Large intestine (tissue), 3 donors: ENCODE measurements around the gene H19. TPM values are rescaled to one million over a fixed set of nuclear protein-coding genes. Genes with fewer than 3 reads are reported as not detected.

ENCODE experiments used
- DNase-seq, 2 donors: peaks; one replicate each; pipeline versions ENCODE4 v3.0.0 to v3.0.0-alpha.2; 2013
- H3K27ac ChIP-seq: one replicate; pipeline ENCODE4 v1.5.1; 2013; ENCODE audit warnings: low read length
- H3K27me3 ChIP-seq: 2 replicates; pipeline ENCODE4 v1.6.1; 2013; ENCODE audit warnings: low read length; ENCODE audit not compliant: control insufficient read depth, insufficient read depth
- H3K36me3 ChIP-seq: 2 replicates; pipeline ENCODE4 v1.6.1; 2013; ENCODE audit warnings: low read length; ENCODE audit not compliant: control insufficient read depth, insufficient read depth
- H3K4me1 ChIP-seq: one replicate; pipeline ENCODE4 v1.6.1; 2013; ENCODE audit warnings: low read length; ENCODE audit not compliant: control insufficient read depth, insufficient read depth
- H3K4me3 ChIP-seq: one replicate; pipeline ENCODE4 v1.5.1; 2013; ENCODE audit warnings: low read length
- H3K9me3 ChIP-seq: one replicate; pipeline ENCODE4 v1.6.1; 2013; ENCODE audit warnings: mild to moderate bottlenecking, low read depth, low read length, moderate library complexity; ENCODE audit not compliant: control insufficient read depth
- WGBS: methylation state at CpG from one replicate; pipeline ENCODE4 v1.1.5; 2013; ENCODE audit warnings: low lambda C conversion rate; ENCODE audit not compliant: insufficient coverage; 5-methylcytosine and 5-hydroxymethylcytosine counted together
- polyA plus RNA-seq: library from polyadenylated mRNA; unstranded; fragments of 120-200 nt; gene quantifications from one replicate; pipeline ENCODE4 v1.2.1, GENCODE V29; 2013

The H19 gene
- polyA plus RNA-seq, 1 donor = 4,676 TPM

DNA sequence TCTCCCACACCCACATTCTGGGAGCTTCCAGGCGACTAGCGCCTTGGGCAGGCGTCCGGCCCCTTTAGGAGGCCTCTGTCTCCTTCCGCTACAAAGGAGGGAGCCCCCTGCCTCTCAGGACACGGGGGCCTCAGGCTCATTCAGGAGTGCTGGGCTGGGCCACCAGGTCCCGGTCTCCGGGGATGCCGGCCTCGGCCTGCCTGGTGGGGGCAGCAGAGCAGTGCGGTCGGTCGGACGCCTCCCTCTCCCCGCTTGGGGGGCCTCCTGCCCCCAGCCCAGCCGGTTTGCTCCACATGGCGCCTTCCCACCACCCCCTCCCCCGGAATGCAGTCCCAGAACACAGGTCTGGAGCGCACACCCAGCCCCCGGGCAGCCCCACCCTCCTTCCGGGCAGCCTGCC, 28.6 kb downstream of the H19 start:
- no peak for DNase-seq
- Histone ChIP-seq H3K4me3 (no peak overlapping the region), H3K4me1 (no peaks in the 10 kb centered on the region), H3K9me3 (no peaks in the 10 kb centered on the region), H3K27me3 (no peaks in the 10 kb centered on the region), H3K36me3 (no peaks in the 10 kb centered on the region), H3K27ac (no peak overlapping the region)
- no CpG with 5 or more reads among the region's 21 CpGs for WGBS

DNA sequence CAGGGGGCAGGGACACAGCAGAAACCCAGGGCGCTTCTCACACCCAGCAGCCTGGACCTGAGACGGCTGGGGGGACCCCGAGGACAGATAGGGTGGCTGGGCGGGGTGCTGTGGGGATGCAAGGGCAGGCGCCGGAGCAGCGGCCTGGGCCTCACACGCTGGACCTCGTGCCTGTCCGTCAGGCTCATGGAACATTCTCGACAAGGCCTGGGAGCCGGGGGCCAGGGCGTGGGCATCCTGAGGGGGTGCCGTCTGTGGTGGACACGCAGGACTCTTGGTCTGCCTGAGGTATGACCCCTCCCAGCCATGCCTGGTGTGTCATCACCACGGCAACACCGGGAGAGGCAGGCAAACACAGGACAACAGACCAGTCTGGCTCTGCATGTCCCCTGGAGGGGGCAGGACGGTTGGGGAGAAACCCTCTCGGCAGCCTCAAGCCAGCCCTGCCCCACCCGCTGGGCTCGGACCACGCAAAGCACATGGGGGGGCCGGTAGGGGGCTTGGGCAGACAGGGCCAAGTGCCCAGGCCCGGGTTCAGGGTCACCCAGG, 29.1 kb downstream of the H19 start:
- WGBS = no CpG with 5 or more reads among the region's 24 CpGs
- no peaks in the 10 kb centered on the region for H3K9me3 ChIP-seq
- DNase-seq = no peak
- H3K36me3 ChIP-seq = no peaks in the 10 kb centered on the region
- H3K4me1 ChIP-seq = no peaks in the 10 kb centered on the region
- H3K27me3 ChIP-seq = no peaks in the 10 kb centered on the region
- no peak overlapping the region for H3K27ac ChIP-seq
- H3K4me3 ChIP-seq = no peak overlapping the region

DNA sequence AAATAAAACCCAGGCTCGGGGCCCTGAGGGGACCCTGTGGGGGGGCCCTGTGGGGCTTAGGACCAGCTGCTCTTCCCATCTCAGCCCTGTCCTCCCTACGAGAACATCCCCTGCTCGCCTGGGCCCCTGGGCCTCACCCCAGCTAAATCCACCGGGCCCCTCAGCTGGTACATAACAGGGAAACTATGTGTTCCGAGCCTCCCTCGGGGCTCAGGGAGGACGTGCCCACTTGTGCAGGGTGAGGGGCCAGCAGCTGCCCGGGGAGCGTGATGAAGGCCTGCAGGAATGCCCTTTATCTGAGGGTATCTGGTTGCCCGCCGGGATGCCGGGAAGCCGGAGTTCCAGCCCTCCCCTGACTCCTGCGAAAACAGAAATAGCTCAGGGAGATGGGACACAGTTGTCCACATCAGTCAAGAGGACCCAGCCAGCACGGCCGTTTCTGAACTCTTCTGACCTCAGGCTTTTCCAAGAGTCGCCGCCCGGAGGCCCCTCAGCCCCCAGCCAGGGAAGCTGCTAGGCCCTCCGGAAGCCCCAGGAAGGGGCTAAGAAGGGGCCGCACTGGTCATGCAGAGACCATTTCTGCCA, 29.9 kb downstream of the H19 start:
- WGBS = no CpG with 5 or more reads among the region's 21 CpGs
- no peaks in the 10 kb centered on the region for H3K4me1 ChIP-seq
- H3K9me3 ChIP-seq = no peaks in the 10 kb centered on the region
- DNase-seq = no peak
- no peak overlapping the region for H3K4me3 ChIP-seq
- H3K27ac ChIP-seq = no peak overlapping the region
- H3K36me3 ChIP-seq = no peaks in the 10 kb centered on the region
- H3K27me3 ChIP-seq = no peaks in the 10 kb centered on the region

DNA sequence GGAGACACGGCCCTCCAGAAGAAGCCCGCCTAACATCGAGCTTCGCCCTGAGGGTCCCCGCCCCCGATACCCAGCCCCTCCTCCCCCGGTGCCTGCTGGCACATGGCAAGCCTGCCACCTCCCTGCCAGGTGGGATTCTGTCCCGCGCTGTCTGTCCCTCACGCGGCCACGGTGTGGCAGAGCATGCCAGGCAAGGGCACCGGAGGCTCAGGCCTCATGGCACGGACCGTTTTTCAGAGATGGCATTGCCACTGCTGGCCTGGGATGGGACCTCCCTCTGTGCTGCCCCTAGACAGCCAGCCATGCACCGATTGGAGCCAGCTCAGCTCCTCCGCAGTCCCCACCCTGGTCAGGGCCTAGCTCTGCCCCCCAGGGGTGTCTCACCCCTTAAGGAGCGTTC, 31.1 kb downstream of the H19 start:
- H3K27ac ChIP-seq = no peak overlapping the region
- no peaks in the 10 kb centered on the region for H3K9me3 ChIP-seq
- no peaks in the 10 kb centered on the region for H3K4me1 ChIP-seq
- no peak for DNase-seq
- no peaks in the 10 kb centered on the region for H3K27me3 ChIP-seq
- no CpG with 5 or more reads among the region's 18 CpGs for WGBS
- H3K36me3 ChIP-seq = no peaks in the 10 kb centered on the region
- H3K4me3 ChIP-seq = no peak overlapping the region

DNA sequence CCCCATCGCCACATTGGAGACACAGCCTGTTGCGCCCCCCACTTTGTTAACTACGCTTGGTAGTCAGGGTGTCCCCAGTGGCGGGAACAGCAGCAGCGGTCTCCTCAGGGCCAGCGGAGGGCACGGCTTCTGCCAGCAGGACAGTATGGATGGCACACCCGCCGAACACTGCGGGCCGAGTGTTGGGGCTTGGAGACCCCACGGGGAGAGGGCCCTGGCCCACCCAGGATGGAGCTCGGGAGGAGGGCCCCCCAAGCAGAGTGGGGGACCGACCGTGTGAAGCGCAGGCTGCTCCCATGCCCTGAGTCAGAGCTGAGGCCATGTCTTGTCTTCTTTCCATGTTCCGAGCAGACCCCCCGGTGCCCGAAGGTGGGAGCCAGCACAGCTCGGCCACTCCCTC, 32.7 kb downstream of the H19 start:
- WGBS = no CpG with 5 or more reads among the region's 20 CpGs
- Histone ChIP-seq H3K27ac (no peak overlapping the region), H3K4me3 (no peak overlapping the region), H3K4me1 (no peaks in the 10 kb centered on the region), H3K36me3 (no peaks in the 10 kb centered on the region), H3K9me3 (no peaks in the 10 kb centered on the region), H3K27me3 (no peaks in the 10 kb centered on the region)
- no peak for DNase-seq

DNA sequence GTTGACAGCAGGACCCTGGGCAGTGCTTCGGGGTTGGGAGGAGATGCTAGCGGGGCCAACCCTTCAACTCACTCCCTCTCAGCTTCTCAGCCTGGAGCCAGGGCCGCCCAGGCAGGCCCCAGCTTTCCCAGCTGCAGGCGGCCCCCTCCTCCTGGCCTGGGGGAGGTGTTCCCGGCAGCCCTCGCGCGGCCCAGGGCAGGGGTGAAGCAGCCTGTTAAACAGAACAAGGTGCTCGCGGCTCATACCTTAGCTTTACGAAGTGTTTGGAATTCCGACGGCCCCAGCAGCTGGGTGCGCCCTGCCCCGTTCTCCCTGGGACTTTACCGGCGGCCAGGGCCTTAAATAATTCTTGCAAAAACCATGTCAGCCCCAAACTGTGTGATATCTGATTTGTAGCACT, 33.3 kb downstream of the H19 start:
- H3K27ac ChIP-seq = no peak overlapping the region
- H3K9me3 ChIP-seq = no peaks in the 10 kb centered on the region
- H3K4me3 ChIP-seq = no peak overlapping the region
- no peak for DNase-seq
- no peaks in the 10 kb centered on the region for H3K27me3 ChIP-seq
- no CpG with 5 or more reads among the region's 17 CpGs for WGBS
- no peaks in the 10 kb centered on the region for H3K4me1 ChIP-seq
- no peaks in the 10 kb centered on the region for H3K36me3 ChIP-seq

DNA sequence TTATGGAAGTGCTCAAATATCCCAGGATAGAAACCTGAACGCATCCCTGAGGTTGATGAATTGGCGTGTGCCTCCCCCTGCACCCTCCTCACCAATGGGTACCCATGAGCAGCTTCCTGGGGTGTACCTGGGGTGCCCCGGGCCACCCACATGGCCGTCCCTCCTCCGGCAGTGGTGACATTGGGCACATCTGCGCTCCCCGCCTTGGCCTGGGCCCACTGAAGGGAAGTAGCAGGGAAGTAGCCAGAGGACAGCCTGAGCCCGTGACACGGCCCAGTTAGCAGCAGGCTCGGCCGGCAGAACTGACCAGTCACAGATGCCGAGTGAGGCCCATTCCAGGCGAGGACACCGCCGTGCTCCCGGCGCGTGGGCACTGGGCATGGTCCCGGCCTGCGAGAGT, 33.8 kb downstream of the H19 start:
- no peak overlapping the region for H3K4me3 ChIP-seq
- no peak for DNase-seq
- no peaks in the 10 kb centered on the region for H3K9me3 ChIP-seq
- no peak overlapping the region for H3K27ac ChIP-seq
- no peaks in the 10 kb centered on the region for H3K27me3 ChIP-seq
- no CpG with 5 or more reads among the region's 20 CpGs for WGBS
- H3K36me3 ChIP-seq = no peaks in the 10 kb centered on the region
- H3K4me1 ChIP-seq = no peaks in the 10 kb centered on the region

DNA sequence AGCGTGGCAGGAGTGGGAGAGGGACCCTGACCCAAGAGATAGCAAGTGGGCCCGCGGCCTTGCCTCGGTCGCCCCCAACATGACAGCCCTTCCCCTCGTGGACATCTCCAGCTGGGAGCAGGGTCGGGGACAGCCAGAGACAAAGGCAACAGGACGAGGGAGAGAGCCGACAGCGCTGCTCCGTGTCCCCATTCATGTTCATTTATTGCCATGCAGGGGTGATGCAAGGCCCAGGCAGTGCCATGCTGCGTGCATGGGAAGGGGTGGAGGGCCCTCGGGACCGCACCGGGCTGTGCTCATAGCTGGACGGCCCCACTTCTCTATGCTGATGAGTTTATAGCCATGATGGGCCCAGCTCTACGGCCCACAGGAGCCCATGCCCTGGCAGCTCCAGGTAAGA, 37.9 kb downstream of the H19 start:
- Histone ChIP-seq H3K36me3 (no peaks in the 10 kb centered on the region), H3K27ac (no peak overlapping the region), H3K4me1 (no peaks in the 10 kb centered on the region), H3K27me3 (no peaks in the 10 kb centered on the region), H3K4me3 (no peak overlapping the region), H3K9me3 (no peaks in the 10 kb centered on the region)
- WGBS = no CpG with 5 or more reads among the region's 17 CpGs
- no peak for DNase-seq

DNA sequence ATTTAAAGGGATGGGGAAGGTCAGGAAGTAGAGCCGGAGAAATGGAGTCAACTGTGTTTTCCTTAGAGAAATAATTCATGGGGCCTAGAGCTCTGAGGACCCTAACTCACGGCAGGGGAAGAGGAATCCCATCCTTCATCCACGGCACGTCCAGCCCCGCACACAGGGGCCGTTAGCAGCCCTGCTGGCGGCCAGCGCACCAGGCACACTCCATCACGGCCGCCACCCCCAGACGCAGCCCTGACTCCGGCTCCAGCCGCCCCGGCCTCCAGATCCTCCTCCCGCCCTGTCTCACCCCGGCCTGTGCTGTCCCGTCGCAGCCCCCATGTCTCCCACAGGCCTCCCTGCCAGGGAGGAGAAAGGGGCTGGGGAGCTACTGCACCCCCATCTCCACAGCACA, 39.3 kb downstream of the H19 start:
- Histone ChIP-seq H3K27me3 (no peaks in the 10 kb centered on the region), H3K36me3 (no peaks in the 10 kb centered on the region), H3K4me1 (peaks cover under 1% of the 10 kb centered on the region), H3K4me3 (no peak overlapping the region), H3K27ac (no peak overlapping the region), H3K9me3 (no peaks in the 10 kb centered on the region)
- no peak for DNase-seq
- no CpG with 5 or more reads among the region's 18 CpGs for WGBS

DNA sequence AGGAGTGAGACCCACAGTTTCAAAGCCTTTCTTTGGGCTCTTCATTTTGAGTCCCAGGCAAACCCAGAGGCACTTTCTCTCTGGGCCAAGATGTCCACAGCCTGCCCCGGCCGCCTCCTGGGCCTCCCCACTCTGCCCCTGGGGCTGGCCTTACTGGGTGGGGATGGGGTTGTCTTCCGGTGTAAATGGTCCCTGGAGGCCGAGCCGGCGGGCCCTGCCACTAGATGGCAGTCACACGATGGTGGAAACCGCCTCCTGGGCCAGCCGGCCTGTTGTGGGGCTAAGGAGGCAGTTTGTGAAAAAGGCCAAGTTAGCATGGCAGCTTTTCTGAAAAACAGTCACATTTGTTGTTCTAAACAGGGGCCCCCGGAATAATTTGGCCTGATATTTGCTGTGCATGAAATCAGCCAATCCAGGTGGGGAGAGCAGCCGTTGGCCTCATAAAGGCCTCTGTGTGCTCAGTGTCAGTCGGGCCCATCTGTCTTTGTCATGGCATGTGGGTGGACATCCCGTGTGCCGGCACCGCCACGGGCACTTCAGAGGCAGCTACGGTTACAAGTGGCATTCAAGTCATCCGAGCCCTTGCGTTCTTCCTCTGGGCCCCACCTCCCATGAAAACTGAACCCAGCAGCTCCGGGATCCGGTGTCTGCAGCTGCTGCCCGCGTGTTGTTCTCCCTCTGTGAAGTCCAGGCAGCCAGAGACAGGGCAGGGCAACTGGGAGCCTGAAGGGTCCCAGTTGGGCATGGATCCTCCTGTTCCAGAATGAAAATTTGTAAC, 44.0 kb downstream of the H19 start:
- Histone ChIP-seq H3K27me3 (no peaks in the 10 kb centered on the region), H3K4me3 (no peak overlapping the region), H3K9me3 (no peaks in the 10 kb centered on the region), H3K27ac (peak overlapping the region; percentile 69), H3K4me1 (peaks cover 5% of the 10 kb centered on the region), H3K36me3 (no peaks in the 10 kb centered on the region)
- no peak for DNase-seq
- no CpG with 5 or more reads among the region's 23 CpGs for WGBS
